Brain microvascular endothelial cell (primary cell): ENCODE measurements around the gene ATF7IP.

Experiments used
- DNase-seq: peaks from one replicate; pipeline ENCODE4 v3.0.0-alpha.2; 2020
- H3K27ac ChIP-seq: fragments of 250-450 bp; sonication (Bioruptor Pico); 2 replicates; pipeline ENCODE4 v1.5.1; 2020; ENCODE audit warnings: mild to moderate bottlenecking, moderate library complexity
- H3K27me3 ChIP-seq: fragments of 250-450 bp; sonication (Bioruptor Pico); replicated peaks from 2 replicates; pipeline ENCODE4 v1.5.1; 2020; ENCODE audit warnings: mild to moderate bottlenecking
- H3K36me3 ChIP-seq: fragments of 250-450 bp; sonication (Bioruptor Pico); replicated peaks from 2 replicates; pipeline ENCODE4 v1.5.1; 2020; ENCODE audit warnings: mild to moderate bottlenecking
- H3K4me3 ChIP-seq: 2 replicates; pipeline ENCODE4 v1.5.1; 2011; ENCODE audit warnings: low read depth, mild to moderate bottlenecking, control low read depth, low read length, moderate library complexity
- CTCF ChIP-seq: IDR thresholded peaks from 2 replicates; pipeline ENCODE4 v1.5.1; 2011; ENCODE audit warnings: low read depth, mild to moderate bottlenecking, moderate library complexity, low read length, control low read depth, inconsistent platforms; ENCODE audit errors: missing control alignments
- in situ Hi-C: cut with HindIII; loops from 2 replicates; pipeline ENCODE4 v1.10.0; 2017; ENCODE audit warnings: low sequenced_read_pairs, low pct_ligation_motif_present

The ATF7IP gene

DNA sequence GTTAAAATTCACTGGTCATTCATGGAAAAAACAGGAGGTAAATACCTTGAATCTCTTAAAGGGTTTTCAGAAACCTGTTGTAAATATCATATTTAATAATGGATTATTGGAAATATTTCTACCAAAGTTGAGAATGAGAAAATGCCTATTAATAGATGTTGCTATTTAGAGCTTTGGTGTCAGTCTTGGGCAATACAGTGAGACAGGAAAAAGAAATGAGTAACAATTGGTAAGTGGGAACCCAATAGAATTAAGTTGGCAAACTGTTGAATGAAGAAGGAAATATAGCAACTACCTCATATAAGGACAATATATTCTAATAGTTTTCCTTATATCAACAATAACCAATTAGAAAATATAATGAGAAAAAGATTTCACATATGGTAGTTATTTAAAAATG is 78.0 kb downstream of the ATF7IP start:
- TF ChIP-seq CTCF = no peak
- H3K27ac ChIP-seq = no peak overlapping the region
- no peaks in the 10 kb centered on the region for H3K27me3 ChIP-seq
- H3K4me3 ChIP-seq = no peak overlapping the region
- in situ Hi-C loops = no loop called here
- no peak for DNase-seq
- H3K36me3 ChIP-seq = peaks cover 28% of the 10 kb centered on the region

DNA sequence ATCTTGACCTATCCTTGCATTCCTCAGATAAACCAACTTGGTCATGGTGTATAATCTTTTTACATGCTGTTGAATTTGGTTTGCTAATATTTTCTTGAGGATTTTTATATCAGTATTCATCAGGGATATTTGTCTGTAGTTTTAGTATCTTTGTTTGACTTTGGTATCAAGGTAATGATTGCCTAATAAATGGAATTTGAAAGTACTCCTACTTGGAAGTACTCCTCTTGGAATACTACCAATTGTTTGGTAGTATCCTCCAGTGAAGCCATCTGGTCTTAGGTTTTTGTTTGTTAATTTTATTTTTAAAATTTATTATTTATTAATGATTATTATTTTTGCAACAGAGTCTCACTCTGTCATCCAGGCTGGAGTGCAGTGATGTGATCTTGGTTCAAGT is 85.0 kb downstream of the ATF7IP start:
- Histone ChIP-seq H3K4me3 (no peak overlapping the region), H3K27me3 (no peaks in the 10 kb centered on the region), H3K27ac (no peak overlapping the region), H3K36me3 (peaks cover 16% of the 10 kb centered on the region)
- no peak for TF ChIP-seq CTCF
- in situ Hi-C loops = no loop called here
- no peak for DNase-seq

DNA sequence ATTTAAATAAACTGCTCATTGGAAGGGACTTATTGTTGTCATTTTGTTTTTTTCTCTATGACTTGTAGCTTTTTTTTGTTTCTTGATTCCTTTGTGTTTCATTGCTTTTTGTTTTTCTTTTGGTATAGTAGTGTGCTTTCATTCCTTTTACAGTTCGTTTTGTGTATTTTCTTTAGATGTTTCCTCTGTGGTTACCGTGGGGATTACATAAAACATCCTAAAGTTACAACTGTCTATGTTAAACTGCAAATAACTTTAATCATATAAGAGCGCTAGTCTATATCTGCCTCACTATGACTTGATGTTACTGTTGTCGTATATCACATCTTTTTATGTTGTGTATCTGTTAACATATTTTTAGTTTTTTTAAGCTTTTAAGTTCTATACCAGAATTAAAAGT is 86.9 kb downstream of the ATF7IP start:
- Histone ChIP-seq H3K27ac (no peak overlapping the region), H3K4me3 (no peak overlapping the region), H3K36me3 (peaks cover 13% of the 10 kb centered on the region), H3K27me3 (no peaks in the 10 kb centered on the region)
- no peak for TF ChIP-seq CTCF
- in situ Hi-C loops = no loop called here
- DNase-seq = no peak

GRCh38 chr12:14452865-14453264 is 87.4 kb downstream of the ATF7IP start:
- in situ Hi-C loops = no loop called here
- Histone ChIP-seq H3K27me3 (no peaks in the 10 kb centered on the region), H3K36me3 (peaks cover 10% of the 10 kb centered on the region), H3K27ac (no peak overlapping the region), H3K4me3 (no peak overlapping the region)
- no peak for DNase-seq
- TF ChIP-seq CTCF = no peak

DNA sequence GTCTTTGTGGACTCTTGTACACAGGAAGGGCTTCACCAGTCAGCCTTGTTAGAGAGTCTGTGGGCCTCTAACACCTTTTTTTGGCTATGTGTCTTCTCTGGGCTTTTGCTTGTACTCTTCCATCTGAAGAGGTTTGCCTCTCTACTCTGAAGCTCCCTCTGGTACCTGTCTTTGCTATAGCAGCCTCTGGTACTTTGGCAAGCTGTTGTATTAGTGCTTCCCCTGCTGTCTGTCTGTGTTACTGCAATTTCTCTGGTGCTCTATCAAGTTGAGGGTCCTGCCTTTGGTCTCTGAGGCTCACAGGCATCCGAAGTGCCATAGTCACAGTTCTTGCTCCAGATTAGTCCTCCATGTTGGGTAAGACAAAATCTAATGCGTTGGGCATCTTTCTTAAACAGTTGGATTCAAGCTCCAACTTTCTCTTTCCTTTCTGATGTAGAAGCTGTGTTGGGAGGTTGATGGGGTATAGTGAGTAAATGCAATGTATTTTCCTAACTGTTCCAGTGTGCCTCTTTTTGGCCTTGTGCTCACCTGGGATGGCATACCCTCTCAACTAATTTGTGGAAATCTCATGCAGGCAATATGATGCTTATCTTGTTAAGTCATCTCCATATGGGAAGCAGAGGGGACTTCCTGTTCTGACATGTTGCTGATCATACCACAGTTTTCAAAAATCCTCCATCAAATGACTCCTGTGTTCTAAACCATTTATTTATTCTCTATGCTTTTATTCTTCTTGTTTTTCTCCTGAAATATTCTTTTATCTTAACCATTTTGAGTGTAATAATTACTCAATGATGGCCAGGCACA is 88.8 kb downstream of the ATF7IP start:
- no peak overlapping the region for H3K27ac ChIP-seq
- H3K27me3 ChIP-seq = no peaks in the 10 kb centered on the region
- H3K36me3 ChIP-seq = peaks cover 13% of the 10 kb centered on the region
- TF ChIP-seq CTCF = peak; percentile 81
- DNase-seq = peak; percentile 54
- in situ Hi-C loops = no loop called here
- H3K4me3 ChIP-seq = no peak overlapping the region
